ENCODE measurements around the gene KDM2B. TPM values are rescaled to one million over a fixed set of nuclear protein-coding genes. Genes with fewer than 3 reads are reported as not detected.
A peak's percentile ranks its signal among the peaks of the same experiment; 100 is the strongest.

The KDM2B gene
- total and polyA plus RNA-seq, 10 of the 15 experiments (the other 5 are each of a cell fraction or from before 2014, with no cell fraction given): 13.6 to 124 (median 40.4) TPM

DNA sequence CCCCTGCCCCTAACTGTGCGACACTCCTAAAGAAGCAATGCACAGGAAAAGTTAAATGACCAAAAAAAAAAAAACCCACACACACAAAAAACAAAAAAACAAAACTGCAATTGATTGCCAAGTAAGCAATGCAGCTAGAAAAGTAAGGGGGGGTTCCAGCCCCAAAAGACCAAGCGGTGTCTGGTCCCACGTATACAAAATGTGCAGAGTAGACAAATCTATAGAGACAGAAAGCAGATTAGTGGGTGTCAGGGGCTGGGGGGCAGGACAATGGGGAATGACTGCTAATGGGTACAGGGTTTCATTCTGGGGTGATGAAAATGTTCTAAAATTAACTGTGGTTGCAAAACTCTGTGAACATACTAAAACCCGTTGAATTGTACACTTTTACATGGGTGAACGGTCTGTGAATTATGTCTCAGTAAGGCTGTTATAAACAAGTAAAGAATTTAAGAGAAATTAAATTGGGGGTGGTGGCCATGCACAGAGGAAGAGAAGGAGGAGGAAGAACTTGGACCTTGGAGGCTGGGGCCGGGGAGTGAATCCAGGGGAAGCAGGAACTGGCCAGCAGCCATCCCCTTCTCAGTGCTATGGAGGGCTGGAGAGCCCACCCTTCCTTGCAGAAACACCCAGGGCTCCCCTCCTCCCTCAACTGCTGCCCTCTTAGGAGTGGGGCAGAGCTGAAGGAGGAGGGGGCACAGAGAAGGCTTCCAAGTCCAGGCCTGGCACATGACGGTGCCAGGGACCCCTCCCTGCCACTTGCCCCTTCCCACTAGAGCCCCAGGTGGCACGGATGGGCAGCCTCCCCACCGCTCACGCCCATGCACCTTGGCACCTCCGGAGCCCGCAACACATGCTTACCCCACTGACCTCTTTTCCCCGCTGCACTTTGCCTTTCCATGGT lies 45.4 kb downstream of the KDM2B start:
- CTCF ChIA-PET: interaction anchor here (0.7 to 2.6 kb wide), 5 partner anchors 17 to 46 kb away, joined by 3 to 9 read pairs (median 4); no protein-coding TSS in a partner anchor

More for the DNA sequence above, 45.4 kb downstream of the KDM2B start:
- Histone ChIP-seq H3K4me3 (peak overlapping the region; percentile 78), H3K4me1 (ENCODE audit: control insufficient read depth, insufficient read depth, low read length) (peaks cover 32% of the 10 kb centered on the region), H3K9me3 (replicated peaks; ENCODE audit: control insufficient read depth, insufficient read depth, low read length) (no peaks in the 10 kb centered on the region), H3K4me2 (ENCODE audit: control insufficient read depth, insufficient read depth) (peak overlapping the region; percentile 97), H3K9ac (ENCODE audit: control insufficient read depth, insufficient read depth, low read length) (peak overlapping the region; percentile 80), H3K27me3 (replicated peaks in 1 of 2; ENCODE audit: control insufficient read depth in 2 of 2, insufficient read depth in 2 of 2, low read length in 1 of 2) (no peaks in the 10 kb centered on the region), H3K27ac (ENCODE audit: control insufficient read depth, insufficient read depth) (peak overlapping the region; percentile 95), H3K79me2 (ENCODE audit: control insufficient read depth, insufficient read depth, low read length) (peaks cover 58% of the 10 kb centered on the region), H2AFZ (ENCODE audit: control insufficient read depth, low read depth, low read length) (peak overlapping the region; percentile 66), H3K36me3 (ENCODE audit: control insufficient read depth in 2 of 2, insufficient read depth in 2 of 2, low read length in 1 of 2) (no peaks in the 10 kb centered on the region), H4K20me1 (ENCODE audit: control insufficient read depth, insufficient read depth) (no peaks in the 10 kb centered on the region)
- no peak for FAIRE-seq
- SMC1A ChIA-PET (ENCODE audit: uncharacterized antibody, unreplicated experiment): interaction anchor here (0.9 to 5.2 kb wide), 8 partner anchors 9 to 92 kb away, joined by 3 to 40 read pairs (median 4); partner anchors contain the start of gene KDM2B
- POLR2A ChIA-PET: interaction anchor here (0.7 to 7.2 kb wide), 7 partner anchors 9 to 91 kb away, joined by 3 to 87 read pairs (median 8); partner anchors contain the start of genes KDM2B and ORAI1
- RAD21 ChIA-PET (ENCODE audit: unreplicated experiment): interaction anchor here (0.5 to 2.5 kb wide), 12 partner anchors 10 to 134 kb away, joined by 3 to 14 read pairs (median 7); partner anchors contain the start of gene ORAI1
- DNase-seq (ENCODE audit: low read depth, low spot score): no peak
- in situ Hi-C loops (cut with MboI) (no loop called here), intact Hi-C loops (cut with micrococcal nuclease; ENCODE audit: unreplicated experiment) (loop anchor here (2.0 to 5.0 kb wide), 3 partner anchors 33 to 267 kb away; partner anchors contain the start of gene SETD1B)
- 0 out of 2 replicates have a peak, but pooled peaks have one; percentile 17 for TF ChIP-seq CBFB (IDR thresholded peaks at IDR 0.05; ENCODE audit: low read depth)
- peak; percentile 28; the same call in 1 of the 2 replicates for TF ChIP-seq GATAD2B (conservative IDR thresholded peaks at IDR 0.05; ENCODE audit: low read depth)
- TF ChIP-seq FOXM1 (IDR thresholded peaks at IDR 0.05; ENCODE audit: low read depth, low read length): no peak
- TF ChIP-seq EP300 (IDR thresholded peaks at IDR 0.05; ENCODE audit: borderline replicate concordance in 1 of 2, control insufficient read depth in 1 of 2, low read depth in 2 of 2, low read length in 2 of 2): 0 out of 4 replicates have a peak, but pooled peaks of 1 of the 2 experiments have one; percentile 21
- TF ChIP-seq LARP7 (IDR thresholded peaks at IDR 0.05): no peak; the same call in none of the 2 replicates
- no peak for TF ChIP-seq STAT3 (IDR thresholded peaks at IDR 0.05; ENCODE audit: low read depth, low read length)
- TF ChIP-seq CREB1 (IDR thresholded peaks at IDR 0.05; ENCODE audit: low read depth): 0 out of 2 replicates have a peak, but pooled peaks have one; percentile 19
- 0 out of 2 replicates have a peak, but pooled peaks have one; percentile 22 for TF ChIP-seq HDGF (IDR thresholded peaks at IDR 0.05)
- TF ChIP-seq, protein P1, sequence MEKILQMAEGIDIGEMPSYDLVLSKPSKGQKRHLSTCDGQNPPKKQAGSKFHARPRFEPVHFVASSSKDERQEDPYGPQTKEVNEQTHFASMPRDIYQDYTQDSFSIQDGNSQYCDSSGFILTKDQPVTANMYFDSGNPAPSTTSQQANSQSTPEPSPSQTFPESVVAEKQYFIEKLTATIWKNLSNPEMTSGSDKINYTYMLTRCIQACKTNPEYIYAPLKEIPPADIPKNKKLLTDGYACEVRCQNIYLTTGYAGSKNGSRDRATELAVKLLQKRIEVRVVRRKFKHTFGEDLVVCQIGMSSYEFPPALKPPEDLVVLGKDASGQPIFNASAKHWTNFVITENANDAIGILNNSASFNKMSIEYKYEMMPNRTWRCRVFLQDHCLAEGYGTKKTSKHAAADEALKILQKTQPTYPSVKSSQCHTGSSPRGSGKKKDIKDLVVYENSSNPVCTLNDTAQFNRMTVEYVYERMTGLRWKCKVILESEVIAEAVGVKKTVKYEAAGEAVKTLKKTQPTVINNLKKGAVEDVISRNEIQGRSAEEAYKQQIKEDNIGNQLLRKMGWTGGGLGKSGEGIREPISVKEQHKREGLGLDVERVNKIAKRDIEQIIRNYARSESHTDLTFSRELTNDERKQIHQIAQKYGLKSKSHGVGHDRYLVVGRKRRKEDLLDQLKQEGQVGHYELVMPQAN (conservative IDR thresholded peaks at IDR 0.05): no peak
- TF ChIP-seq, protein P2, sequence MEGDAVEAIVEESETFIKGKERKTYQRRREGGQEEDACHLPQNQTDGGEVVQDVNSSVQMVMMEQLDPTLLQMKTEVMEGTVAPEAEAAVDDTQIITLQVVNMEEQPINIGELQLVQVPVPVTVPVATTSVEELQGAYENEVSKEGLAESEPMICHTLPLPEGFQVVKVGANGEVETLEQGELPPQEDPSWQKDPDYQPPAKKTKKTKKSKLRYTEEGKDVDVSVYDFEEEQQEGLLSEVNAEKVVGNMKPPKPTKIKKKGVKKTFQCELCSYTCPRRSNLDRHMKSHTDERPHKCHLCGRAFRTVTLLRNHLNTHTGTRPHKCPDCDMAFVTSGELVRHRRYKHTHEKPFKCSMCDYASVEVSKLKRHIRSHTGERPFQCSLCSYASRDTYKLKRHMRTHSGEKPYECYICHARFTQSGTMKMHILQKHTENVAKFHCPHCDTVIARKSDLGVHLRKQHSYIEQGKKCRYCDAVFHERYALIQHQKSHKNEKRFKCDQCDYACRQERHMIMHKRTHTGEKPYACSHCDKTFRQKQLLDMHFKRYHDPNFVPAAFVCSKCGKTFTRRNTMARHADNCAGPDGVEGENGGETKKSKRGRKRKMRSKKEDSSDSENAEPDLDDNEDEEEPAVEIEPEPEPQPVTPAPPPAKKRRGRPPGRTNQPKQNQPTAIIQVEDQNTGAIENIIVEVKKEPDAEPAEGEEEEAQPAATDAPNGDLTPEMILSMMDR (IDR thresholded peaks at IDR 0.05 in 2 of 3, conservative IDR thresholded peaks at IDR 0.05 in 1 of 3; ENCODE audit: control insufficient read depth in 2 of 3, extremely low read depth in 1 of 3, insufficient read depth in 1 of 3, low read depth in 3 of 3, low read length in 3 of 3): no peak
- TF ChIP-seq IKZF1 (conservative IDR thresholded peaks at IDR 0.05): 0 out of 2 replicates have a peak, but pooled peaks have one; percentile 37
- peak; percentile 36; the same call in 1 of the 2 replicates for TF ChIP-seq RUNX3 (IDR thresholded peaks at IDR 0.05; ENCODE audit: low read length)
- no peak for ATAC-seq
- 2% methylated on average over 13 of the region's 13 CpGs for WGBS (ENCODE audit: insufficient coverage, insufficient replicate concordance, low lambda C conversion rate, missing lambda C conversion rate)
- no TSS peak for BruUV-seq (replicated peaks)

All from GM12878 (cell line).